GM12864 (cell line): ENCODE measurements around the gene TPRG1L.

ENCODE experiments used
- DNase-seq: peaks from one replicate; pipeline ENCODE4 v3.0.0-alpha.2; 2011; ENCODE audit warnings: low read depth
- H3K4me3 ChIP-seq: 2 replicates; pipeline ENCODE4 v1.5.1; 2011; ENCODE audit warnings: mild to moderate bottlenecking, low read depth, low read length, control low read depth
- TF ChIP-seq, protein P1 (sequence below): IDR thresholded peaks from 2 replicates; pipeline ENCODE4 v1.5.1; 2011; ENCODE audit warnings: low read depth, mild to moderate bottlenecking, moderate library complexity, low read length, control low read depth, inconsistent platforms; ENCODE audit errors: missing control alignments

The TPRG1L gene

DNA sequence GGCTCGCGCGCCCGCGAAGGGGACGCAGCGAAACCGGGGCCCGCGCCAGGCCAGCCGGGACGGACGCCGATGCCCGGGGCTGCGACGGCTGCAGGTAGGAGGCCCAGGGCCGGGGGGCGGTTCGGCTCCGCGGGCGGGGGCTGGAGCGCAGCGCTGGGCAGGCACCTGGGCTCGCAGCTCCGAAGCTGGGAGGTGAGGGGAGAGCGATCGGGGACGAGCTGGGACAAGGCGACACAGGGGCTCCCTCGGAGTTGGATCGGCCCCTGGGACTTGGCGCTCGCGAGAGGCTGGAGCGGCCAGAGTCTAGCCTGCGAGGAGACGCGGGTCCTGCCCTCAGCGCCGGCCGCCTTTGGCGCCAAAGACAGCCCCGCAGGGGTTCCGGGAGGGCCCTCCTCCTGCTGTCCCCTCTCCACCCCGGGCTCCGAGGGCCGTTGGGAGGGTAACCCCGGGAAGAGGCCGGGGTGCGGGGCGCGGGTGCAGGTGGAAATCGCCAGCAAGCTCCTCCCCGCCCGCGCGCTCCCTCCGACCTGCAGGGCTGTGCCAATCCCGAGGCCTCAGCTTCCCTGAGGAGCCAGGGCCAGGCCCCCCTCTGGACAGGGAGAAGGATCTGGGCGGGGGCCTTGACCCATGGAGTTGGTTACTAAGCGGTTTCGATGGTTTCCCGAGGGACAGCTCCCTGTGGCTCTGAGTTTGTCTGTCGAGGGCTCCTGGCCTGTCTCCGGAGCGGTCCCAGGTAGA lies 27.9 kb downstream of the TPRG1L start:
- H3K4me3 ChIP-seq = peak overlapping the region; percentile 68
- TF ChIP-seq, protein P1, sequence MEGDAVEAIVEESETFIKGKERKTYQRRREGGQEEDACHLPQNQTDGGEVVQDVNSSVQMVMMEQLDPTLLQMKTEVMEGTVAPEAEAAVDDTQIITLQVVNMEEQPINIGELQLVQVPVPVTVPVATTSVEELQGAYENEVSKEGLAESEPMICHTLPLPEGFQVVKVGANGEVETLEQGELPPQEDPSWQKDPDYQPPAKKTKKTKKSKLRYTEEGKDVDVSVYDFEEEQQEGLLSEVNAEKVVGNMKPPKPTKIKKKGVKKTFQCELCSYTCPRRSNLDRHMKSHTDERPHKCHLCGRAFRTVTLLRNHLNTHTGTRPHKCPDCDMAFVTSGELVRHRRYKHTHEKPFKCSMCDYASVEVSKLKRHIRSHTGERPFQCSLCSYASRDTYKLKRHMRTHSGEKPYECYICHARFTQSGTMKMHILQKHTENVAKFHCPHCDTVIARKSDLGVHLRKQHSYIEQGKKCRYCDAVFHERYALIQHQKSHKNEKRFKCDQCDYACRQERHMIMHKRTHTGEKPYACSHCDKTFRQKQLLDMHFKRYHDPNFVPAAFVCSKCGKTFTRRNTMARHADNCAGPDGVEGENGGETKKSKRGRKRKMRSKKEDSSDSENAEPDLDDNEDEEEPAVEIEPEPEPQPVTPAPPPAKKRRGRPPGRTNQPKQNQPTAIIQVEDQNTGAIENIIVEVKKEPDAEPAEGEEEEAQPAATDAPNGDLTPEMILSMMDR = no peak
- no peak for DNase-seq

DNA sequence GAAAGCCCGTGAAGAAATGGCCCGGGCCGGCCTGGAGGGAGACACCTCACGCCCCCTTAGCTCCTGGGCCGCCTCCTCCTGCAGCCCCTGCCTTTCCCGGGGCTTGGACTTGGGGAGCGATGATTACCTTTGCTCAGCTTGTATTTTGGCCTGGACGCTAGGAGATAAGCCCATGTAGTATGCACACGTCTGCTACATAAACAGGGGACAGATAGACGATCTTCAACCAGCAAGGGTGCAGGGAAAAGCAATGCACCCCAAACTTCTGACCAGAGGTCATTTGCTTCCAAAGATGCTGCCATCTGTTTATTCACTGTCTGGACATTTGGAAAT lies 28.4 kb downstream of the TPRG1L start:
- DNase-seq = no peak
- TF ChIP-seq, protein P1 = no peak
- H3K4me3 ChIP-seq = peak overlapping the region; percentile 68

DNA sequence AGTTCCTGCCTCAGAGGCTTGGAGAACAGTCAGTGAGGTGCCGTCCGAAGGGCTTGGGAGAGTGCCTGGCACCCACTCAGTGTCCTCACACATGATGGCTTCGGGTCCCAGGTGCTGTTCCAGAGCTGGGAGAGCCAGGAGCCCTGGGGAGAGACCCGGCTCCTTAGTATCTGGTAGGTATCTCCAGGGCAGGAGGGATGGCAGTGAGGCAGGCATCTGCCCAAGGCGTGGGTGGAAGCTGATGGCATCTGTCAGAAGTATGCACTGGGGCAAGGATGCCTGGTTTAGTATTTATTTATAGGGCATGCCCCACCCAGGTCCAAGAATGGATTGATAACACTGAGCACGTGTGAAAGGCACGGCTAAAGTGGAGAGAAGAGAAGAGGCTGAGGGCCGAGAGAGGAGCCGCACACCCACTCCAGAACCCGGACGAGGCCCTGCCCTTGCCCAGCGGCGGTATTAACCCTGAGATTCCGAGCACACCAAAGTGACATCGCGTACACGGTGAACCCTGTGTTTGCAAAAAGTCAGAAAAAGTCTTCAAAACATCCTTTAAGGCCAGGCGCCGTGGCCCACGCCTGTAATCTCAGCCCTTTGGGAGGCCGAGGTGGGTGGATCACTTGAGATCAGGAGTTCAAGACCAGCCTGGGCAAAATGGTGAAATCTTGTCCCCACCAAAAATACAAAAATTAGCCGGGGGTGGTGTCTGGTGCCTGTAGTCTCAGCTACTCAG lies 29.9 kb downstream of the TPRG1L start:
- H3K4me3 ChIP-seq = peak overlapping the region; percentile 19; the same call in 1 of the 2 replicates
- TF ChIP-seq, protein P1 = no peak
- no peak for DNase-seq

DNA sequence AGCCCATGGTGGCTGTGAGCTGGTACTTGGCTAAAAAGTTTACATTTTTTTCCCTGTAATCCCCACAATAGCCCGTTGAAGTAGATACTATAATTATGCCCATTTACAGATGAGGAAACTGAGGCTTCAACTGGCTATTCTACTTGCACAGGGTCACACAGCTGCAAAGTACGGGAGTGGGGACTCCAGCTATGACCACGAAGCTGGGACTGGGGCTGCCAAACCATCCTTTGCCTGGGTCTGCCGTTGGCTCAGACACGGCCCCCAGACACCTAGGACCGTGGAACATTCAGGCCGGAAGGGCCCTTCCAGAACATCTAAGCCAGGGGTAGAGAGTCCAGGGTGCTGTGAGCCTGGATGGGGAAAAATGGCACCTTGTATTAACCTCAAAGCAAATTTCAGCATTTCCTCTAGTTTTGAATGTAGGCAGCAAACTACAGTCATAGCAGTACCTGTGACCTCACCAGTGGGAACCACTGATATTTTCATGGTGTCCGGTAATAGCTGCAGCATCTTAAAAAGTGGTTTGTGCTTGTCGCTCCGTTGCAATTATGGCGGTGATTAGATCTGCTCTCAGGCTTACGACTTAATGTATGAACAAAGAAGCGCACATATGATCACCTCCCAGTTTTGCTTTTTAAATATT lies 31.8 kb downstream of the TPRG1L start:
- peak overlapping the region; percentile 25 for H3K4me3 ChIP-seq
- TF ChIP-seq, protein P1 = no peak
- DNase-seq = no peak

DNA sequence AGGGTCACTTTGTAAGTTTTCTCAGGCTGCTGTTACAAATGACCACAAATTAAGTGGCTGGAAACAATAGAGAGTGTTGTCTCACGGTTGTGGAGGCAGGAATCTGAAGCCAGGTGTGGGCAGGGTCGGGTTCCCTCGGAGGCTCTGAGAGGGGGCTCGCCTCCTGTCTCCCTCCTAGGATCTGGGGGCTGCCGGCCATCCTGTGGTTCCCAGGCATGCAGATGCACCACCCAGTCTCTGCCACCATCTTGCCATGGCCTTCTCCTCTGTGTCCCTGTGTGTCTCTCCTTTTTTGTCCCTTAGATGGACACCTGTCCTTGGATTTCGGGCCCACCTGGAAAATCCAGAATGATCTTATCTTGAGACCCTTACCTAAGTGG lies 32.3 kb downstream of the TPRG1L start:
- TF ChIP-seq, protein P1 = no peak
- H3K4me3 ChIP-seq = peak overlapping the region; percentile 25

DNA sequence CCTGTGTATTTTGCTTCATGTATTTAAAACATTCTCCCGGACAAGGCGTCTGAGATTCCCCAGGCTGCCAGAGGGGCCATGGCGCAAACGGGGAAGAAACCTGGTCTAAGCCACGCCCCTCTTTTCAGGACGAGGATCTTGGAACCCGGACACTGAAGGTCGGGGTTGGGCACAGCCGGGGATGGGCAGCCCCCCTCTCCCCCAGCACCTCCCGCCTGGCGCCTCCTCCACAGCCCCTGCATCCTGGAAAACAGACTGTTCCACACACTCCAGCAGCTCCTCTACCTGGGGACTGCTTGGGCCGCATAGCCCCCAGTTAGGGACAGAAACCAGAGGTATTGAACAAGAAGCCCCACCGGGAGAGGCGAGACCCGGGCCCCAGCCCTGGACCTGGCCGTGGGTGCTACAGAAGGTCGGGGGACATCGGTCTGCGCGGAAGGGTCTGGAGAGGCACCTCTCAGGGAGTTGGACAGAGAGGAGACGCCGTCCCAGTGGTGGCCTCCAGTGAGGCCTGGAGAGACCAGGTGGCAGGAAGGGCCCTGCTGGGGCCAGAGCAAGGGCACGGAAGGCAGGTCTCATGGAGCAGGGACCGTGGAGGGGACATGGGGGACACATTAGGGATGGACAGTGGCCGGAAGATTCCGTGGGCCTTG lies 32.9 kb downstream of the TPRG1L start:
- DNase-seq = no peak
- TF ChIP-seq, protein P1 = no peak
- H3K4me3 ChIP-seq = no peak overlapping the region; the same call in 1 of the 2 replicates

More for the DNA sequence above, 32.3 kb downstream of the TPRG1L start:
- DNase-seq = no peak
